GM18499 (cell line): ENCODE results near the gene C19orf12.
"Not testable (repeated sequence)": the region's sequence is repeated elsewhere in the genome, so short reads cannot be mapped to it uniquely, and the experiment has no call there.

Experiments used
- ATAC-seq: cut with Tn5 transposase; IDR thresholded peaks from one replicate; pipeline ENCODE4 v1.9.1; 2021; ENCODE audit warnings: moderate number of reproducible peaks; ENCODE audit not compliant: insufficient read depth, unreplicated experiment

The C19orf12 gene

GRCh38 chr19:29735829-29736228 lies 20.8 kb upstream of the C19orf12 start:
- ATAC-seq, result no peak

GRCh38 chr19:29731331-29731850 lies 16.3 kb upstream of the C19orf12 start:
- ATAC-seq, result no peak

GRCh38 chr19:29727906-29728305 lies 12.8 kb upstream of the C19orf12 start:
- no peak for ATAC-seq

- ATAC-seq, result no peak
These were observed 9.7 kb upstream of the C19orf12 start for GRCh38 chr19:29724746-29725145.

- ATAC-seq, result no peak
These were observed 9.1 kb upstream of the C19orf12 start for GRCh38 chr19:29724102-29724641.

- ATAC-seq, result no peak
These were observed 2.0 kb upstream of the C19orf12 start for GRCh38 chr19:29717051-29717450.

- ATAC-seq, result no peak
These were observed 880 bp upstream of the C19orf12 start for GRCh38 chr19:29715701-29716581.

GRCh38 chr19:29714371-29714952 lies 599 bp downstream of the C19orf12 start:
- ATAC-seq, result no peak

- no peak for ATAC-seq
These were observed 2.1 kb downstream of the C19orf12 start for GRCh38 chr19:29712744-29713516.

GRCh38 chr19:29711584-29712132 lies 3.4 kb downstream of the C19orf12 start:
- no peak for ATAC-seq

GRCh38 chr19:29709440-29709798 lies 5.6 kb downstream of the C19orf12 start:
- ATAC-seq, result not testable (repeated sequence)

GRCh38 chr19:29708554-29709439 lies 6.3 kb downstream of the C19orf12 start:
- ATAC-seq, result no peak

- ATAC-seq, result no peak
These were observed 8.4 kb downstream of the C19orf12 start for GRCh38 chr19:29706635-29707034.

- no peak for ATAC-seq
These were observed 9.4 kb downstream of the C19orf12 start for GRCh38 chr19:29705706-29706105.

GRCh38 chr19:29704562-29705558 lies 10.2 kb downstream of the C19orf12 start:
- no peak for ATAC-seq

- no peak for ATAC-seq
These were observed 12.1 kb downstream of the C19orf12 start for GRCh38 chr19:29702963-29703320.

- no peak for ATAC-seq
These were observed 12.7 kb downstream of the C19orf12 start for GRCh38 chr19:29702161-29702962.
